Measurements from ENCODE around the gene PTGDS. TPM values are rescaled to one million over a fixed set of nuclear protein-coding genes. Genes with fewer than 3 reads are reported as not detected.
A peak's percentile ranks its signal among the peaks of the same experiment; 100 is the strongest.

Gene PTGDS
- total RNA-seq, 1 donor from 2014 or later = not detected

GRCh38 chr9:136975644-136976043, 1.7 kb upstream of the PTGDS start:
- Mint-ChIP-seq H3K36me3 (ENCODE audit: low read depth, unreplicated experiment) (peaks cover 1% of the 10 kb centered on the region), H3K4me3 (ENCODE audit: unreplicated experiment) (no peak overlapping the region), H3K27me3 (ENCODE audit: unreplicated experiment) (peaks cover 5% of the 10 kb centered on the region), H3K4me1 (ENCODE audit: unreplicated experiment) (no peaks in the 10 kb centered on the region), H3K27ac (ENCODE audit: unreplicated experiment) (no peak overlapping the region), H3K9me3 (ENCODE audit: unreplicated experiment) (no peaks in the 10 kb centered on the region)
- TF ChIP-seq CTCF (IDR thresholded peaks at IDR 0.05; ENCODE audit: unreplicated experiment) = no peak
- DNase-seq (ENCODE audit: low spot score) = peak; percentile 55

GRCh38 chr9:136977649-136978072, 357 bp downstream of the PTGDS start:
- no peak overlapping the region for H3K27ac Mint-ChIP-seq (ENCODE audit: unreplicated experiment)
- H3K9me3 Mint-ChIP-seq (ENCODE audit: unreplicated experiment) = no peaks in the 10 kb centered on the region
- H3K36me3 Mint-ChIP-seq (ENCODE audit: low read depth, unreplicated experiment) = peaks cover 4% of the 10 kb centered on the region
- no peak for DNase-seq (ENCODE audit: low spot score)
- H3K27me3 Mint-ChIP-seq (ENCODE audit: unreplicated experiment) = peaks cover 8% of the 10 kb centered on the region
- TF ChIP-seq CTCF (IDR thresholded peaks at IDR 0.05; ENCODE audit: unreplicated experiment) = no peak
- no peaks in the 10 kb centered on the region for H3K4me1 Mint-ChIP-seq (ENCODE audit: unreplicated experiment)
- no peak overlapping the region for H3K4me3 Mint-ChIP-seq (ENCODE audit: unreplicated experiment)

GRCh38 chr9:136978073-136978864, 965 bp downstream of the PTGDS start:
- no peaks in the 10 kb centered on the region for H3K4me1 Mint-ChIP-seq (ENCODE audit: unreplicated experiment)
- H3K4me3 Mint-ChIP-seq (ENCODE audit: unreplicated experiment) = no peak overlapping the region
- H3K9me3 Mint-ChIP-seq (ENCODE audit: unreplicated experiment) = no peaks in the 10 kb centered on the region
- peaks cover 8% of the 10 kb centered on the region for H3K27me3 Mint-ChIP-seq (ENCODE audit: unreplicated experiment)
- H3K27ac Mint-ChIP-seq (ENCODE audit: unreplicated experiment) = no peak overlapping the region
- no peak for TF ChIP-seq CTCF (IDR thresholded peaks at IDR 0.05; ENCODE audit: unreplicated experiment)
- H3K36me3 Mint-ChIP-seq (ENCODE audit: low read depth, unreplicated experiment) = peaks cover 4% of the 10 kb centered on the region
- DNase-seq (ENCODE audit: low spot score) = peak; percentile 58

- Mint-ChIP-seq H3K27ac (ENCODE audit: unreplicated experiment) (no peak overlapping the region), H3K27me3 (ENCODE audit: unreplicated experiment) (peaks cover 10% of the 10 kb centered on the region), H3K36me3 (ENCODE audit: low read depth, unreplicated experiment) (peaks cover 8% of the 10 kb centered on the region), H3K9me3 (ENCODE audit: unreplicated experiment) (no peaks in the 10 kb centered on the region), H3K4me1 (ENCODE audit: unreplicated experiment) (peaks cover 2% of the 10 kb centered on the region), H3K4me3 (ENCODE audit: unreplicated experiment) (no peak overlapping the region)
- DNase-seq (ENCODE audit: low spot score) = no peak
- TF ChIP-seq CTCF (IDR thresholded peaks at IDR 0.05; ENCODE audit: unreplicated experiment) = no peak
Observed at GRCh38 chr9:136978865-136979544, 1.7 kb downstream of the PTGDS start.
